Renal pelvis (tissue), 4 donors: ENCODE measurements around the gene HEY2. TPM values are rescaled to one million over a fixed set of nuclear protein-coding genes. Genes with fewer than 3 reads are reported as not detected.

Experiments used
- DNase-seq: peaks from one replicate; pipeline ENCODE4 v3.0.0-alpha.2; 2013
- polyA plus RNA-seq, 3 donors: library from polyadenylated mRNA; unstranded; fragments of 120-200 nt; gene quantifications; one replicate each; pipeline ENCODE4 v1.2.1, GENCODE V29; 2013; ENCODE audit not compliant: insufficient read length in 3 of 3

Gene HEY2
- polyA plus RNA-seq, 3 donors = 6.4 to 7.2 (median 7.2) TPM

GRCh38 chr6:125742024-125742423 is 7.4 kb upstream of the HEY2 start:
- no peak for DNase-seq

DNA sequence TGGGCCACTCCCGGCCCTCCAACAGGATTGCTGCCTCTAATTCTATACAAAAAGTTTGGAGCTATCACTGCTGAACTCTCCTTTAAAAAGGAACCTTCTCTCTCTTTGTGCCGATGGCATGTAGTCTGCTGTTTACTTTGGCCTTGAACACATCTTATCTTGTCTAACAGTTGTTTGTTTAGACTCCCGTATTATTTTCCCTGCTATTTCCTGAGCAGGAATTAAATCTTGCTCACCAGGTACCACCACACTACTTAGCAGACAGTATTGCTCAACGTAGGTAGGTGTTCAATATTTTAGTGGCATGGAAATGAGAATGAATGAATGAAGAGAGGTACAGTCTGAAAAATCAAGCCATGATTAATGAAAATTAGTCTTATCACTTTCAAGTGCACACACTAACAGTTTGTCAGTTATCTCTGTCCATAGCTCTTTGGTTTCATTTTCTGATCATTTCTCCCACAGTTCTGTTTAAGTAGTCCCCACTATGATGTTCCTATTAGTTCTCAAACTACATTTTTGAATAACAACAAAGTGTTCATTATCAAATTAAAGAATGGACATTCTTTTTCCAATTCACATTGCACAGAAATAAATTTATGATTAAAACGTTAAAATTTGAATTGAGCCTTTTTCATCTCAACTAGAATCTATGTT is 6.8 kb upstream of the HEY2 start:
- DNase-seq = no peak

GRCh38 chr6:125743604-125744003 is 5.8 kb upstream of the HEY2 start:
- DNase-seq = no peak

DNA sequence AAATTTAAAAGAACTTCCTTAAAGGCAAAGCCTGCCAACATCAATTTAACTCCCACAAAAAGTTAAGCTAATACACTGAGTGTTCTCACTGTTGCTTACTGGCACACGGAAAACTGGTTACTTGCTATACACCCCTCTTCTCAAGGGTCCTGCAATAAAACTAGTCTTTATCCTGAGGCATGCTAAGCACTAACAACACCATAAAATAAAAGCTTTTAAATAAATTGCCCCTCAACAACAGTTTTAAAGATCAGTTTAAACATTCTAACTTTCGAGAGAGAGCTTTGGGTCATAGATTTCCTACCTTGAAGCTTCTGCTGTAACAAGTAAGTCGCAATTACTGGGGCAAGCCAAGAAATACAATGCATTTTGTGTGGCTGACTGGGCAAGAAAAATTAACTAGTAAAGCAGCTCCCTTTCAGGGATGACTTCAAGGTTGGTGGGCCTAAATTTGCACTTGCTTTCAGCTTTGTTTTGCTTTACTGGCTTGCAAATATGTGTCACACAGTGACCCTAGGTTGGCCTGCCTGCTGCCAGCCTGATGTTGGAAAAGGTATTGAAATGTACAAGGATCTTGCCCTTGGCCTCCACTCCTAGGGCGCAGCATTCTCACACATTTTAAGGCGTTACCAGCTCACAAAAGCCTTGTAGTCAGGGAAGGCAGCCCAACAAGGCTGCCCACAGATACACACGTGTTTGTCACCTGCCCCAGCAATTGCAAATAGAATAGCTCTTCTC is 4.0 kb upstream of the HEY2 start:
- no peak for DNase-seq

- no peak for DNase-seq
Observed at GRCh38 chr6:125746019-125746414, 3.4 kb upstream of the HEY2 start.

DNA sequence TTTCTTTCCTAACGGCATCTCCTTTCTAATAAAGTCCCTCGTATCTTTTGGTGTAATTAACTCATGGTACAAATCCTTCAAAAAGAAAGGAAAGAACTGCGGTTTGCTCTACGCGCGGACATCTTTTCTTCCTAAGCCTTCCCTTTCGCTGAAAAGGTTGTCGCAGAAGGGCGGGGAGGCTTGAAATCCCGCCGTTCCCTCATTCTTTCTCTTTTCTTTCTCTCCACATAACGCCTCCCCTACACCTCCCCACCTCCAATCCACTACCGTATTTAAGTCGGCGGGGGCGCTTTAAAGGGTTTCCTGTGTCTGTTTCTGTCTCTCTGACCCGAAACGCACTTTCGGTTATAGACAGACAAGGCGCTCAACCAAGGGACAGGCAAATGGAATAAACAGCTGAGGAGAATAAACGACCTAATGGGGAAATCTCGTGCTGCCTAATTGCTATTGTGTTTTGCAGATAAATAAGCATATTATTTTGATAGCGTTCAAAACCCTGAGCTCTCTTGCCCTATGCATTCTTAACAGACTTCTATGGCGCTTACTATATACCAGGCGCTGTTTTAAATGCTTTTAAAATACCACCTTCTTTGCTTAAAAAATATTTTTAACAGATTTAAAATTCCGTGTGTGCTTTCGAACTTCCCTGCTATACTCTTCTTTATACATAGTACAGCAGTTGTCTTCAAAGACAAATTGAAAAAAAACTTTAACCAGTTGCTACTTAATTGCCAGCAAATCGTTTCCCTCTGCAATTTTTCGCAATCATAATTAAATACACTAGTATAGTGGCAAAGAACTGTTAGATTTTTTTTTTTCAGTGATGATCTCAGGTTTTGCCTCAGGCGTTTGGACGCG is 2.5 kb upstream of the HEY2 start:
- peak; percentile 64 for DNase-seq

- no peak for DNase-seq
Observed at GRCh38 chr6:125747589-125748405, 1.6 kb upstream of the HEY2 start.

DNA sequence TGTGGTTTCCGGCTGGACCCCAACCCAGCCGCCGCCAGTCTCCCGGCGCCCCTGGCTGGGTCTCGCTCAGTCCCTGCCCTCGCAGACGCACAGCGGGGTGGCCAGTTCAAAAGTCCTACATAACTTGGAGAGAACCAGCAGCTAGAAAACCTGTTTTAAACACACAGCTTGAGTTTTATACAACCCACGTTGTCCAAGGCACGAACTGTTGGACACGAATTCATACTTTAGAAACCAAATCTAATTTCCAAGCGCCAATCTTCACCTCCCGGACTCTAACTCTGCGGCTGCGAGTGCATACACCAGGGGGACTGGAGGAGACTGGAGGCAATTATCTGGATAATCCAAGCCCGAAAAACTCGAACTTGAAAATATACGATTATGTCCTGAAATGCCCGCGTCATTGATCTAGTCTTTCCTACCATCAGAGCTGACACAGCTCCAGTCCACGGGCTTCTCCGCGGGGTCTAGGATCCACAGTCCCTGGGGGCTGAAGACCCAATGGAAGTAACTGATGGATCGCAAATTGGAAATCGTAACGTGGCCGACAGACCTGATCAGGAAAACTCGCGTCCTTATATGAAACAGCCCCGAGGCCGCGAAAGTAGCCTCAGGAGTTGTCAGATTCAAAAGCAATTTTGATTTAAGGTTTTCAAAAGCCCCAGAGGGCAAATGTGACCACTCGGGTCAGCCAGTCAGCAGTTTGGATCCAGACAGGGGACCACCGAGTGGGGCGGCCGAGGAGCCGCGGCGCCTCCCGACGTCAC is 843 bp upstream of the HEY2 start:
- DNase-seq = no peak

- no peak for DNase-seq
Observed at GRCh38 chr6:125749865-125750691, 646 bp downstream of the HEY2 start.

DNA sequence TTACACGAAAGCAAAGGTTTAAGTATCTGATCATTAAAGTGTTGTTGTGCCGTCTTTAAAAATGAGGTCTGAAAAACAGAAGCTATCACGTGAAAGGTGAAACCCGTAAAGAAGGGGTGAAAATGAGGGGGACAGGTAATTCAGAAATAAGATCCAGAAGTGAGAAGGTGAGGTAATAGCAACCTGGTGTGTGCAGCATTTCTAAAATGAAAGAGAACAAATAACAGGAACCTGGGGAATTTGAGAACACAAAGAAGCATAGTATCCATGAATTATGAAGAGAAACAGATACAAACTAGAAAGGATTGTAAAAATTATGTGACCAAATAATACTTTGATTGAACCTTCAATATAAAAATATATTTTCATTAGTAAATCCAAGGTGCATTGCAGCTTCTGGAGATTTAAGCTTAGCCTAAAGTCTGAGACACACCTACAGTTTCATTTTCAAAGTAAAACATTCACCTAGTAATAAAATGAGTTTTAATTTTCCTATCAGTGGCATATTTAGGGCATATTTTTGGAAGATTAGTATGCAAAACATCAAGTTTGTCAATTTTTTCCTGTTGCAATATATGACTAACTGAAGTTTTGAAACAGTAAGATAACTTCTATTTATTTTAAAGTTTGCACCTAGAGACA is 1.4 kb downstream of the HEY2 start:
- DNase-seq = no peak

DNA sequence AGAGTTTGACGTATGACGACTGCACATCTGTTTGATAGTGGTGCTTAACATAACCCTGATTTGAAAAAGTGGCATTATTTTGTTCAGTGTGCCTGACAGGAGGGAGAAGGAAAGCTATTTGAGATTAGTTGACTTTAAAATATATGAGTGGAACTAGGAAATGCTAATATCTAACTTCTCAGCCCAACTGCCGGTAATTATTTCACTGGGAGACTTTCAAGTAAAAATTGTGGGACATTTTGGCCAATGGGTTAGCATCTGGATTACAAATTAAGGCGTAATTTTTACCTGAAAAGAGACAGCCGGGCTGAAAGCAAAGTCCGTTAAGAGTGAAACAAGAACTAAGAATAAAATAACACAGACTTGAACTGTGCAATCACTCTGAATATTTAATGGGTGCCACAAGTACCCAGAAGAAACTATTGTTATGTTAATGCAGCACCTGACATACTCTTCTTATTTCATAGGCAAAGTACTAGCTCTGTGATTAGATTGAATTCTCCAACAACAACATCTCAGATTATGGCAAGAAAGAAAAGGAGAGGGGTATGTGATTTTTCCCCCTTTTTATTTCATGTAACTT is 2.0 kb downstream of the HEY2 start:
- DNase-seq = no peak

DNA sequence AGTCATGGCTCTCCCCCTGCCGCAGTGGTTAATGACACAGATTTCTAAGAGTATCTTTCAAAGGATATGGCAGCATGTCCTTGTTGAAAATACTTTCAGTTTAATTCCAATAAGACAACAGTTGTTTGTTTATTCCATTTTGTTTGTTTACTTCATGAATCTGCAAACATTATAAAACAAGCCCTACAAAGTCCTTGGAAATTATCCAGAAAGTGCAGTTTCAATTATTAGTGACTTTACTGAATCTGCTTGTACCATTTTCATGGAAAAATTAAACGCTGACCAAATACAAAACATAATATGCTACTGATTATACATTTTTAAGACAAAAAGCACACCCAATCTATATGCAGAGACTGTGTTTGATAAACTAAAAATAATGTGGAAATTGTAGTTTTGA is 3.3 kb downstream of the HEY2 start:
- DNase-seq = no peak

DNA sequence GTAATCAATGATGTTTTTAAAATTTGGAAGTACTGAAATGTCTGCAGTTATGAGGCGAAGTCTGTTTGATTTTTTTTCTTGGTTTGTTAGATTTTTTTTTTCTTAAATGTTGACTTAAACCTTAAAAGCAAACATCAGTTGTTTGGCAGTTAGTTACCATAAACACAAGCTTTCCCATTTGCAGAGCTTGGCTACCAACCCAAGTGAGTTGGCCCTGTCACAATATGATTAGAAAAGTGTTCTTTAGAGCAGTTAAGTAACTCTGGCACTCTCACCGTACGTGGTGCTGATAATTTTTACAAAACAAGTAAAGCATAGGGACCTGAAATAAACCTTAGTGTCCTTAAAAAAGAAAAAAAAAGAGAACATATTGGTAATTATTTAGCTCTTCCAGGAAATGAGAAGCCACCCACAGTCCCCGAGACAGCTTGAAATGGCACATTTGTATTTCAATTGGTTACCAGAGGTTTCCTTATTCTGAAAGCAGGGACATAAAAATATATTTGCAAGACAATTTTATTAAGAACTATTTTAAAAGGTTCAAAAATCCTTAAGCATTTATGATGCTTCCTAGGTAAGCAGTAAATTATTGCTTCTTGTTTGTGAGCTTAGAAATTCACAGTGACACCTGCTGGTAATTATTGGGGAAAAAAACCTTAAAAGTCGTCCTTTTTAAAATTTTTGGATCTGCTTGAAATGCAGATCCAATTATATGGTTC is 3.9 kb downstream of the HEY2 start:
- no peak for DNase-seq

DNA sequence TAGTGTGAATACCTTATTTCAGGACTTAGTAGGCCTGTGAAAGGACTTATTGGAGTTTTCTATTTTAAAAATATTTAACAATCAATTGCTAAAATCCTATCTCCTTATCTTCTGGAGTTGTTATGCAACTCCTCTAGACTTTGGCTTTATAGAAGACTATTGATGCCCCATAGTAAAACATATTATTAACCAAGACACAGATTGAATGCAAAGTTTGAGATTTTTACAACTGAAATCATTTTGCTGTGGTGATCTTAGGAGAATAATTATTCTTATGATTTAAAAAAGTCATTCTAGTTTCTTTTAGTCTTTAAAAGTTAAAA is 4.5 kb downstream of the HEY2 start:
- no peak for DNase-seq

GRCh38 chr6:125754566-125754965 is 5.1 kb downstream of the HEY2 start:
- DNase-seq = no peak

GRCh38 chr6:125759184-125759902 is 9.9 kb downstream of the HEY2 start:
- no peak for DNase-seq

- no peak for DNase-seq
Observed at GRCh38 chr6:125759959-125760457, 10.6 kb downstream of the HEY2 start.
